Stimulated activated CD4-positive, alpha-beta T cell treated with anti-CD3 and anti-CD28 coated beads, Interleukin-4, amount 100 ng/mL, for 24 hours (primary cell): ENCODE measurements around the gene FKRP.
"Not testable (repeated sequence)": the region's sequence is repeated elsewhere in the genome, so short reads cannot be mapped to it uniquely, and the experiment has no call there.

ENCODE experiments used
- DNase-seq: peaks from one replicate; pipeline ENCODE4 v3.0.0-alpha.2; 2020

Gene FKRP

GRCh38 chr19:46759817-46760333 lies 14.0 kb downstream of the FKRP start:
- DNase-seq: no peak

- DNase-seq: no peak
Observed at GRCh38 chr19:46760363-46760762, 14.5 kb downstream of the FKRP start.

- not testable (repeated sequence) for DNase-seq
Observed at GRCh38 chr19:46760897-46761296, 15.0 kb downstream of the FKRP start.

DNA sequence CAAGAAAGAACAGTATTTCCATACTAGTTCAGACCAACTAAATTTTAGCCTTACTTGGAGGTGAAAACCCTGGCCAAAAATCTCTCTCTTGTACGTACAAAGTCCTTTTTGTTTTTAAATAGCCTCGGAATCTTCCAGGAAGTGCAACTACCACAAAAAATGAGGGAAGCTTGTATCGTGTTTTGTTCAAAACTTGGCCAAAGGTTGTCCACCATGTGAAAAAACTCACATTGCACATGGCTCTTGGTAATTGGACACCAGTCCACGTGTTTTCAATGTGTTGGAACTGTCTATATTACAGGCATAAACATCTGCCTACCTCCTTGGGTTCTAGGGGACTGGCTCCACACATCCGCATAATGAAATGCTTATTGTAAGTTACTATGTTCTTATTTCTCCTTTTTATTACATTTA lies 15.6 kb downstream of the FKRP start:
- no peak for DNase-seq

DNA sequence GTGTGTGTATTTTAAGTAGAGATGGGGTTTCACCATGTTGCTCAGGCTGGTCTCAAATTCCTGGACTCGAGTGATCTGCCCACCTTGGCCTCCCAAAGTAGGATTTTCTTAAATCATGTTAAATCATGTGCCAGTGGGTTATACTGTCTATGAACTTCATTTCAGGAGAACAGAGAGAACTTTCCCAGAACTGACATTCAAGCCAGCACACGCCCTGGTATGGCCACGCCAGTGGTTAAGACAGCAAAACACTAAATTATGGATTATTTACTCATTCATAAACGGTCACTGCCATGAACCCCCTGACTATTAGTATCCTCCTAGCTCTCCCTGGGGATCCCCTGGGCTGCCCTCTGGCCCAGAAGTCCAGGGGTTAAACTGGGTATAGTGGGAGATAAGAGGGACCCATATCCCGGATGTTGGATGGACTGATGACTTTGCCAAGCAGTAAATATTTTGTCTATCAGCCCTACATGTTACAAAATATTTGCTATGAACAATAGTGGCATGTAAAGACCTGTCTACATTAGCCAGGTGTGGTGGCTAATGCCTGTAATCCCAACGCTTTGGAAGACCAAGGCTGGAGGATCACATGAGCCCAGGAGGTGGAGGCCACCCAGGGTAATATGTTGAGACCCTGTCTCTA lies 16.5 kb downstream of the FKRP start:
- DNase-seq: no peak

GRCh38 chr19:46764817-46765291 lies 19.0 kb downstream of the FKRP start:
- DNase-seq: no peak

GRCh38 chr19:46766569-46767317 lies 20.9 kb downstream of the FKRP start:
- peak; percentile 73 for DNase-seq

- DNase-seq: not testable (repeated sequence)
Observed at GRCh38 chr19:46768746-46769145, 22.9 kb downstream of the FKRP start.

DNA sequence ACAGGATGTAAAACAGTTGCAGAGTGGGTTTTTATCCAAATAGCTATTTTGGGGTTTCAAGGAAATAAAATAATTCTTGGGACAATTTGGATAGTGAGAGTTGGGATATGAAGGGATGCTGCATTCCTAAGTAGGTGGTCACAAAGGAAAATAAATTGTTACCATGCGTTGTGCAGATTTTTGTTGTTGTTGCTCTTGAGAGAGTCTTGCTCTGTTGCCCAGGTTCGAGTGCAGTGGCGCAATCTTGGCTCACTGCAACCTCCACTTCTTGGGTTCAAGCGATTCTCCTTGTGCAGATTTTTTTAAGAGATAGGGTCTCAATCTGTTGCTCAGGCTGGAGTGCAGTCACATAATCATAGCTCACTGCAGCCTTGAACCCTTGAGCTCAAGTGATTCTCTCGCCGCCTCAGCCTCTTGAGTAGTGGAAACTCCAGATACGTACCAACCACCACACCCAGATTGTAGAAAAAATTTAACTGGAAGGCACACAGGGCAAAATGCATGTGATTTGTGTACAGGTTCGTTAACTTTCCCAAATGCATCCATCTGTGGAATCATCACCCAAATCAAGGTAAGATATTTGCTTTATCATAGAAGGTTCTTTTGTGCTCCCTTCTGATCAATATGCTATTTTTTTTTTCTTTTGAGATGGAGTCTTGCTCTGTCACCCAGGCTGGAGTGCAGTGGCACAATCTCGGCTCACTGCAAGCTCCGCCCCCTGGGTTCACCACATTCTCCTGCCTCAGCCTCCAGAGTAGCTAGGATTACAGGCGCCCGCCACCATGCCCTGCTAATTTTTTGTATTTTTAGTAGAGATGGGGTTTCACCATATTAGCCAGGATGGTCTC lies 26.5 kb downstream of the FKRP start:
- no peak for DNase-seq

GRCh38 chr19:46773018-46773399 lies 27.2 kb downstream of the FKRP start:
- DNase-seq: no peak

GRCh38 chr19:46775642-46776258 lies 29.9 kb downstream of the FKRP start:
- no peak for DNase-seq

DNA sequence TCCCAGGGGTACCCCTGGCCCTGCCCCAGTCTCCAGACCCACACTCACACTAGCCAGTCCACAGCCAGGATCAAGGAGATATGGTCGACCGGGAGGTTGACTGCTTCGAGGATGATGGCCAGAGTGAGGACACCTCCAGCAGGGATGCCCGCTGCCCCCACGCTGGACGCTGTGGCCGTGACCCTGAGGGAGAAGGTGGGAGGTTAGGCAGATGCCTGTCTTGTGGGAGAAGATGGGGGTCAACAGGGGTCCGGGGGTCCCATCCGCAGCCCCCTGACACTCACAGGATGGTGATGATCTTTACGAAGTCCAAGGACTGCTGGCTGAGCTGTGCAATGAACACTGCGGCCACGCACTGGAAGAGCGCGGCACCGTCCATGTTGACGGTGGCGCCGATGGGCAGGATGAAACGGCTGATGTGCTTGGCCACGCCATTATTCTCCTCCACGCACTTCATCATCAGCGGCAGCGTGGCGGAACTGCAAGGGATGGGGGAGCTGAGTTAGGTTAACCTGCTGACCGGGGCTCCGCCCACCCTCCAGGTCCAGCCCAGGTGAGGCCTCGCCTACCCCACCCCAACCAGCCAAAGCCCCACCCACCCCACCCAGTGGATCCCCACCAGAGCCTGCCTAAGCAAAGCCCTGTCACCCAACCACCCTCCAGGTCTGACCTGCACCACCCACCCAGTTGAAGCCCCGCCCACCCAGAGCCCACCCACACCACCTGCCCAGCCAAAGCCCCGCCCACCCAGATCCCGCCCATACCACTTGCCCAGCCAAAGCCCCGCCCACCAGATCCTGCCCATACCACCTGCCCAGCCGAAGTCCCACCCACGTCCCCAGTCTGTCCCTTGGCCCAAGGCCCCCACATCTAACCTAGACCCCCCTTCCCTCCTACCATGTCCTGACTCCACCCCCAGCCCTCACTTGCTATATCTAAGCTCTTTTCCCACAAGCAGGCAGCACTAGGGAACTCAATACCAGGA lies 31.4 kb downstream of the FKRP start:
- DNase-seq: no peak

GRCh38 chr19:46777956-46778645 lies 32.2 kb downstream of the FKRP start:
- not testable (repeated sequence) for DNase-seq

- no peak for DNase-seq
Observed at GRCh38 chr19:46782355-46783019, 36.6 kb downstream of the FKRP start.

GRCh38 chr19:46783670-46784069 lies 37.8 kb downstream of the FKRP start:
- DNase-seq: no peak

DNA sequence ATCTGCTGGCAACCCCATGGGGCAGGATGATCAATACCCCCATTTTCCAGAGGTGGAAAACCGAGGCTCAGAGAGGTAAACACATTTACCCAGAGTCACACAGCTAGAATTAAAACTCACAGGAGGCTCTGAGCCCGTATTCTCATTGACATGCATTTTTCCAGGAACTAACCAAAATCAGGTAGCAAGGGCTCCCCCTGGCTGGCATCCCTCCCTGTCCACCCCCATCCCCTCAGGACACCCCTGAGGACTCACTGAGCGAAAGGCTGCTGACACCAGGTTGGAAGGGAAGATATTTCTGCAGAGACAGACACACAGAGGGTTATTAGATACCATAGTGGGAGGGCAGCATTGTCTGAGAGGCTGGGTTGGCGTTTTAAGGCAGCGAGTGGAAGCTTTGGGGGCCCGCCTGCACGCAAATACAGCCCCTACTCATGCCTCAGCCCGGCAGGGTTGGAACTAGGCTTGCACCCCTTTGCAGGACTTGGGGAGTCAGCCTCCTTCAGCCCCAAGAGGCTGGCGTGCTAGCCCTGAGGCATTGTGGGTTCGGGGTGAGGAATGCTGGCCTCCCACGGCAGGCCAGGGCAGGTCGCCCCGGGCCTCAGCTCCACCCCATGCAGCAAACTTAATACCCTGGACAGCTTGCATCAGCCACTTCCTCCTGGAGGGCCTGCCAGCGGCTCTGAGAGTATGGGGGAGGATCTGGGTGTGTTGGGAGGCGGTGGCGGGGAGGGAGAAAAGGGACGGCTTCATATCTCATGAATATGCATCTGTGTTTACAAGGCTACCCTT lies 38.6 kb downstream of the FKRP start:
- DNase-seq: peak; percentile 76

DNA sequence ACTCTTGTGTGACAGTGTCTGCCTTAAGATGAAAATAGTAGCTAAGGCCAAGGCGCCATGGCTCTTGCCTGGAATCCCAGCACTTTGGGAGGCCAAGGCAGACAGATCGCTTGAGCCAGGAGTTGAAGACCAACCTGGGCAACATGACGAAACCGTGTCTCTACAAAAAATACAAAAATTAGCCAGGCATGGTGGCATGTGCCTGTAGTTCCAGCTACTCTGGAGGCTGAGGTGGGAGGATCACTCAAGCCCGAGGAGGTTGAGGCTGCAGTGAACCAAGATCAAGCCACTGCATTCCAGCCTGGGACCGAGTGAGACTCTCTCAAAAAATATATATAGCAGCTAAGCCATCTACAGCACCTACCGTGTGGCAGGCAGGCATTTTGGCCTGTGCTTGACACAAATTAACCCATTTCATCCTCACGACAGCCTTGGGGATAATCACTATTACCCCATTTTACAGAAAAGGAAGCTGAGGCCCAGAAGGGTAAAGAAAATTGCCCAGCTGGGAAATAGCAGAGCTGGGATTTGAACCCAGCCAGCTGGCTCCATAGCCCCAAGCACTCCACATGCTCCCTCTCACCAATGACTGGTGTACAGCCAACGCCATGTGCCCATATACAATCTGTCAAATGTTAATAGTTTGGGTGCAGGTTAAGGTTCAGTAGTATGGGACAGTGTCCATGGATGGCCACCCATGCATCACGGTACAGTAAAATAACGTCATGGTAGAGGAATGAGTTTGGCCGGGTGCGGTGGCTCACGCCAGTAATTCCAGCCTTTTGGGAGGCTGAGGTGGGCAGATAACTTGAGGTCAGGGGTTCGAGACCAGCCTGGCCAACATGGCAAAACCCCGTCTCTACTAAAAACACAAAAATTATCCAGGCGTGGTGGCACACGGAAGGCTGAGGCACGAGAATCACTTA lies 39.5 kb downstream of the FKRP start:
- DNase-seq: no peak

GRCh38 chr19:46785980-46786235 lies 40.1 kb downstream of the FKRP start:
- DNase-seq: no peak
